Stimulated activated CD4-positive, alpha-beta T cell treated with anti-CD3 and anti-CD28 coated beads, Interleukin-15, amount 100 ng/mL, for 1 hour (primary cell): ENCODE data around the gene TGFBR3L.
"Not testable (repeated sequence)": the region's sequence is repeated elsewhere in the genome, so short reads cannot be mapped to it uniquely, and the experiment has no call there.

Experiments
- DNase-seq, 2 donors: peaks; one replicate each; pipeline ENCODE4 v3.0.0-alpha.2; 2020; ENCODE audit warnings: low read depth in 1 of 2, low spot score in 1 of 2

Gene TGFBR3L

GRCh38 chr19:7926727-7927604, 12.3 kb downstream of the TGFBR3L start:
- no peak for DNase-seq

DNA sequence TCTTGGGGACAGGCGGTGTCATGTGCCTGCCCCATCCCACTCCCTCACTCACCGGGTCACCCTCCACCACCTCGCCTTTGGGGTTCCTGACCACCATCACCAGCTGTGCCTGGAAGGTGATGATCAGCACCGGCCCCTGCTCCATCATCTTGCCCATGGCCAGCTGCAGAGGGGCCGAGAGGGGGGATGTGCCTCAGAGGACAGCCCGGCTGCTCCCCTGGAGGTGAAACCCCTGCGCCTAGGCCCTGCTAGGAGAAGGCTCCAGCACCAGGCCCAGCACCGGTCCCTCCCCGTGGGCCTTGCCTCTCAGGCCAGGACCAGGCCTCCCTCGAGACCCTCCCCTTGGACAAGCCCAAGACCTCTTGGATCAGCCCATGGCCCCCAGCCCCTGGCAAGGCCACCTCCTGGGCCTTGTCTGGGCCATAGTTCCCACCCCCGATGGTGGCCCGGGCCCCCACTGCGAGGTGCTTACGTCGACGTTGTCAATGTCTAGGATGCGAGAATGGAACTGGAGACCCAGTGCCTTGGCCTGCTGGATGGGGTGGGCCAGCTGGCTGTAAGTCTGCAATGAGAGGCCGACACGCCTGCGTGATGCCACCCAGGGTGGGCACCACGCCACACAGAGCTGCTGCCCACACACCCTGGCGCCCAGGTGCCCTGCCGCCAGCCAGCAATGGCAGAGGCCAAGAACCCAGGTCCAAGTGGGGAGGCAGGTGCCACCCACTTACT, 13.1 kb downstream of the TGFBR3L start:
- no peak for DNase-seq

DNA sequence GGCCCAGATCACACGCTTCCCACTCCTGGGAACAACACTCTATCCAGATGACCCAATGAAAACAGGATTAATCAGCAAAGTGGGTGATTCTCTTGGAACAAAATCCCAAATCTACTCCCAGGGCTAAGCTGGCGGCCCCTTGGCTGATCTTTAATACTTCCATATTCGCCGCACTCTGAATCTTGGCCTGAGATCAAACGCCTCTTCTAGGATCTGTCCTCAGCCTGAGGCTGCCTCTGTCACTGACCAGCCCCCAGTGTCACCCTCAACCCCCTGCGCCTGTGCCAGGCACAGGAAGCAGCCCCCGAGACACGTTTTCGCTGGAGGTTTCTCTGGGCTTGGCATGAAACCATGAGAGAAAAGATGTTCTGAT, 13.7 kb downstream of the TGFBR3L start:
- no peak for DNase-seq

DNA sequence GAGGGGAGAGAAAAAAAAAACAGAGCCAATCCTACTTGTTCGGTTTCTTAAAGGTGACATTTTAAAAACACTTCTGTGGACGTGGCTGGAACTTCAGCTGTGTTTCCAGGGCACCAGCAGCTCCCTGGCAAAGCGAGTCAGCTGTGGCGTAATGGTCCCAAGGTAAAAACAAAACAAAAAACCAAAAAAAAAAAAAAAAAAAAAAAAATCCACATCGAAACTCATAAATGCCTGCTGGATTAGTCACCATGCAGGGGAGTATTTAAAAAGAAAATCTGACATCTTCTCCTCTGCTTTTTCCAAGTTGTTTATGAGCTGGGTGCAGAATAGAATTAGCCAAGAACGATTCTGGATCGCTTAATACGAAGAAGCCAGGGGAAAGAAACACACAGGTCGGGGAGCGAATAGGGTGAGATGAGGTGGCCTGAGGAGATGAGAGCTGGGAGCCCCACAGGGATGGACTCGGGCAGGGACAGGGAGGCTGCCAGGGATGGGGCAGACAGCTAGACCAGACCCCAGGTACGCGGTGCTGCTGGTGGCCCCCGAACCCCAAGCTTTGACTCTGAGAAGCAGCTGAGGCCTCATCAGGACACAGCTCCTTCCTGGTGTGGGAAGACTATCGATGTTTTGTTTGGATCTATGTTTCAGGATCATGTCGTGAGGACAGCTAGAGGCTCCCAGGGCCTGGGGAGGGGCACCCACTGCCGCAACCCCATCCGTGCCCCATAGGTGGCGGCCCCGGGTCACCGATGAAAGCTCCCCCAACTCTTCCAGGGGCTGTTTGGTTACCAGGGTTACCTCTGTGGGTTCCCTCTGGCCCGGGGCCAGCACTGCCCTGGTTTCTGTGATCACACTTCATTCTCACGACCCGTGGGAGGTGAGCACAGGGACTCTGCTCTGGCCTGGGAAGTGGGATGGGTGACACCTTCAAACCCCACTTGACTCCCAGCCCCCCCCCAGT, 14.4 kb downstream of the TGFBR3L start:
- DNase-seq, result peak; percentile 47 to 48

- DNase-seq, result not testable (repeated sequence)
Measured at GRCh38 chr19:7930030-7930429, 15.4 kb downstream of the TGFBR3L start.

GRCh38 chr19:7930765-7931164, 16.1 kb downstream of the TGFBR3L start:
- DNase-seq, result no peak

DNA sequence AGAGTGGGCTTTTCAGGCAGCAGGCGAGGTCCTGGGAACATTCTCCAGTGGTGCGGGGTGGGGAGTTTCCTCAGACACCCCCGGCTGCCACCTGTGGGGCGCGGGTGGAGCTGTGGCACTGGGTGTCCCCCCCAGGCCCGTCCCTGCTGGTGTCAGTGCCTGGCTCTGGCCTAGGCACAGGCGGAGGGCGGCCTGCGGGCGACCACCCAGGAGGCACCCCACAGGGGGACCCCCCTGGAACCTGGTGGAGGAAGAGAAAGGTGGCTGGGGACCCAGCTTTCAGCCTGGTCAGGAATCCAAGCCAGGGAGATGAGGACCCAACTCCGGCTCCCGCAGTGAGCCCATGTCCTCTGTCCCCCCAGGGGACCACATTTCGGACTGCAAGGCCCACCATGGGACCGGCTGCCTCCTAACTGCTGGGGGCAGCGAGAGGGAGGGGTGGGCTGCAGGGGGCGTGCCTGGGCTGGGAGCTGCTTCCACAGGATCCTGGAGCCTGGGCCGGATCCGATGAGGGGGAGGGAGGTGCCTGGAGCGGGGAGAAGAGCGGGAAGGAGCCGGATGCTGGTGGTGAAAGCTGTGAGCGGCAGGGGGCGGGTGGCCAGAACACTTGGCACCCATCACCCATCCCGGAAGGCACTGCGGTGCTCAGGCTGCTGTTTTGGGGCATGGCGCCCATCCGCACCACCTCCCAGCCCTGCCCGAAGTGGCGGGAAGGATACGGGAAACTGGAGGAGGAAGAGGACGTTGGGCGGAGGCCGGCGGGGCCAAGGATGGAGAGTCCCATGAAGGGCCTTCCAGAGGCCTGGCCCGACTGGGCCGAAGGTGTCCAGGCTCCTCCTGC, 16.8 kb downstream of the TGFBR3L start:
- no peak for DNase-seq

GRCh38 chr19:7932276-7932929, 17.8 kb downstream of the TGFBR3L start:
- DNase-seq, result no peak

- DNase-seq, result no peak
Measured at GRCh38 chr19:7932930-7933300, 18.3 kb downstream of the TGFBR3L start.

DNA sequence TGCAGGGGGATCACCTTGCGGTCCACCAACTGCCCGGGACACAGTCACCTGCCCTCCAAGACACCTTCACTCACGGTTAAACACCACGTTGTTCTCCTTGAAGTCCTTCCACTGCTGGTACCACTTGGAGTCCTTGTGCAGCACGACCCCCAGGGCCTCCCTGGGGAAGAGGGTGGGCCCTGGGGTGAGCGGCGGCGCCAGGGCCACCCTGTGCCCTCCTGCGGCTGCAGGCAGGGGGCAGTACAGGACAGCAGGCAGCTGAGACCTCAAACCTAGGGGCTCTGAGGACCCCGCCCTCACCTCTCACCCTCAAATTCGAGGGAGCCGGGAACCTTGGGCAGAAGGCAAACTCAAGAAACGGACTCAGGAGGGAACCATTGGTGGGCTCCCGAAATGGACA, 18.8 kb downstream of the TGFBR3L start:
- no peak for DNase-seq

DNA sequence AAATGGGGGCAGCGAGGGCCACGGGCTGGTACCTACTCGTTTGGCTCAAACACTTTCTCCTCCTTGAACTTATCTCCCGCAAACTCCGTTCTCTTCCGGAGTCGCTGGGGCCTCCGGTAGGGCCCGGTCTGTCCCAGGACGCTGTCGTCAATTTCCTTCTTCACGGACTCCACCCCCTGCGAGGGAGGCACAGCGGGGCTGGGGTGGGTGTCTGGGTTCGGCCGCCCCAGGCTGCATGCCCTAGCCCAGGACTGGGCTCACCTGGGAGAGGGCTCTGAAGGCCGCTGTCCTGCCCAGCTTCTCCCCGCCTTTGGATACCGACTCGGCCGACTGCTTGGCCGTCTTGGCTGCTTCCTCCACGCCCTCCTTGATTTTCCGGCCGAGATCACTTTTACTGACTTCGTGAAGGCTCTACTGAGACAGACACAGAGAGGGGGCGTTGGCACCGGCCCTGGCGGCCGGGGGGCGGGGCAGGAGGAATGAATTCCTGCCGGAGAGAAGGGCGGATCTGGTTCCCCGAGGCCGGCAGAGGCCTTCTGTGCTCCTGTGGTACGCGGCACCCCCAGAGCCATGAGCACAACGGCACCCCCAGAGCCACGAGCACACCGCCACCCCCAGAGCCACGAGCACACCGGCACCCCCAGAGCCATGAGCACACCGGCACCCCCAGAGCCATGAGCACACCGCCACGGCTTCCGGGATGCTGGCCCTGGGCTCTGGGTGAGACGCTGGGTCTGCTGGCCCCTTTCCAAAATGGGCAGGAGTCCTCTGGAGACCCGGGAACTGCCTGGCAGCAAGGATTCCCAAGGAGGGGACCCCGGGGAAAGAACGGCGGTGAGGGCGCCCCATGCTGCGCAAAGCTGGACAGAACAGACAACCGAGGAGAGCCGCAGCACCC, 19.4 kb downstream of the TGFBR3L start:
- DNase-seq, result no peak

GRCh38 chr19:7934766-7935165, 20.1 kb downstream of the TGFBR3L start:
- DNase-seq, result no peak

GRCh38 chr19:7940841-7941240, 26.2 kb downstream of the TGFBR3L start:
- no peak for DNase-seq

- DNase-seq, result no peak
Measured at GRCh38 chr19:7941895-7942596, 27.4 kb downstream of the TGFBR3L start.

DNA sequence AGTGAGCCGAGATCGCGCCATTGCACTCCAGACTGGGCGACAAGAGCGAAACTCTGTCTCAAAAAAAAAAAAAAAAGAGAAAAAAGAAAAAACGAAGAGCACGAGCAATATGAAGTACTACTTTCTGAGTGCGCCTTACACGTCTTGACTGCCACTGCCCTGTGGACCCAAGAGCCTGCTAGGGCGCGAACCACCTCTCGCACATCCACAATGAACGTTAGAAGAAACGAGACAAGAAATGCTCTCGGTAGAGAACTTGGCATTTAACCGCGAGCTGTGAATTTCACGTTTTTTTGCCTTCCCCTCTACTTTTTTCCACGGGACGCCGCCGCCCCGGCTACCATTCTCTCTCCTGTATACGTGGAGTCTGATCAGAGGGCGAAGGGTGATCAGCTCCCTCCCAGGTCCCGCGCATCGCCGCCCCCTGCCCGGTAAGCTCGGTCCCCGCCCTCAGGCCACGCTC, 28.4 kb downstream of the TGFBR3L start:
- DNase-seq, result no peak

- DNase-seq, result peak; percentile 96 to 97
Measured at GRCh38 chr19:7943444-7944176, 29.0 kb downstream of the TGFBR3L start, which contains the start of gene TIMM44. Gene TIMM44 (minus strand): TSS chr19:7943666. CDS start chr19:7943651, 15 bp downstream.

DNA sequence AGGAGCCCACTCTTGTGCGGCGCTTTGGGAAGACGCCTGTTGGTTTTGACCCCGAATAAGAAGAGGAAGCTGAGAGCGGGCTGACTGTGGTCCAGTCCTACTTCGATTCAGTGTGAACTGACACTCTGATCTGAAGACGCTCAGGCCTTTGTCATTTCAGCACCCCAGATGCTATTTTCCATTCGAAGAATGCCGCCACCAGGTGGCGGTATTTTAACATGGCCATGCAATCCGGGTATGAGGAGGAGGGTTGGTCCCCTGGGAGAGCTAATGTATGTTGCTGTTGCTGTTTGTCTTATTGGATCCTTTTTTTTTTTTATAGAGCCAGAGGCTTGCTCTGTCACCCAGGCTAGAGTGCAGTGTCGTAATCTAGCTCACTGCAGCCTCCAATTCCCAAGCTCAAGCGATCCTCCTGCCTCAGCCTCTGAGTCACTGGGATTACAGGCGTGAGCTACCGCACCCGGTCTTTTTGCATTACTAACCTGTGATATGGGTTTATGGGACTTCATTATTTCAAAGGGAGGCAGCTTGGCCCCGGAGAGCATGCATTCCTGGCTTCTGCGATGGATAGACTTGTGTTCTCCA, 29.6 kb downstream of the TGFBR3L start:
- DNase-seq, result peak; percentile 73 to 81
